Measurements from ENCODE around the gene HNF4A. TPM values are rescaled to one million over a fixed set of nuclear protein-coding genes. Genes with fewer than 3 reads are reported as not detected.

HNF4A gene
- total and polyA plus RNA-seq, 2 of the 13 experiments (the other 11 are each of a cell fraction or from before 2014, with no cell fraction given), result 80.9 to 169 TPM

- peak overlapping the region; percentile 45 for H3K9ac ChIP-seq (ENCODE audit: insufficient read depth, low read depth, low read length)
- H3K4me2 ChIP-seq (ENCODE audit: low read depth, low read length), result peak overlapping the region; percentile 72
- in situ Hi-C loops (cut with HindIII; ENCODE audit: extremely low pct_ligation_motif_present, low pct_unique_long_range_greater_than_20kb) (loop anchor here (5.0 kb wide), 1 partner anchor 69 kb away; no protein-coding TSS in a partner anchor), intact Hi-C loops (cut with micrococcal nuclease; ENCODE audit: unreplicated experiment) (loop anchor here (1.0 to 2.0 kb wide), 4 partner anchors 26 to 77 kb away; no protein-coding TSS in a partner anchor)
- BruUV-seq (replicated peaks), result no TSS peak
- H3K4me3 ChIP-seq (replicated peaks in 1 of 3; ENCODE audit: insufficient read depth in 1 of 3, low read depth in 2 of 3, low read length in 3 of 3), result peak overlapping the region; percentile 6 to 55 (median 18); a peak in 4 of 6 replicates
- H3K36me3 ChIP-seq (replicated peaks in 1 of 2; ENCODE audit: control insufficient read depth in 1 of 2, insufficient read depth in 2 of 2, low read length in 2 of 2), result no peaks in the 10 kb centered on the region
- peaks cover 69% of the 10 kb centered on the region for H3K4me1 ChIP-seq (ENCODE audit: insufficient read depth, low read length)
- peak overlapping the region; percentile 58 for H3K27ac ChIP-seq (ENCODE audit: extremely low read length, insufficient read depth, low read length)
- H2AFZ ChIP-seq (ENCODE audit: low read length), result peak overlapping the region; percentile 87
- FAIRE-seq, result no peak
- no peaks in the 10 kb centered on the region for H3K9me3 ChIP-seq (ENCODE audit: low read length)
- H3K79me2 ChIP-seq (ENCODE audit: insufficient read depth, low read length), result no peaks in the 10 kb centered on the region
- POLR2A ChIA-PET, result interaction anchor here (0.7 to 1.5 kb wide), 18 partner anchors 10 to 251 kb away, joined by 3 to 11 read pairs (median 4); partner anchors contain the start of genes FITM2, OSER1 and TTPAL
- no peaks in the 10 kb centered on the region for H3K27me3 ChIP-seq (ENCODE audit: control insufficient read depth in 1 of 2, insufficient read depth in 2 of 2, low read length in 2 of 2)
- H4K20me1 ChIP-seq (ENCODE audit: insufficient read depth, low read length), result no peaks in the 10 kb centered on the region
- peak; percentile 84 for DNase-seq (ENCODE audit: low spot score)
- WGBS (ENCODE audit: low lambda C conversion rate), result 5% methylated on average over 6 of the region's 6 CpGs
- peak; percentile 74 for ATAC-seq
- CTCF ChIA-PET (ENCODE audit: low intra/inter-chr PET ratio, low total read pairs), result interaction anchor here (0.6 to 2.6 kb wide), 11 partner anchors 10 to 246 kb away, joined by 3 to 29 read pairs (median 5); no protein-coding TSS in a partner anchor
- TF ChIP-seq CHD2 (IDR thresholded peaks at IDR 0.05; ENCODE audit: low read depth, low read length) (no peak), NFYC (CRISPR knock-in tag; IDR thresholded peaks at IDR 0.05) (no peak), THYN1 (CRISPR knock-in tag; IDR thresholded peaks at IDR 0.05; ENCODE audit: borderline replicate concordance, low read depth) (no peak), THAP9 (CRISPR knock-in tag; IDR thresholded peaks at IDR 0.05; ENCODE audit: borderline replicate concordance) (no peak), TCF7 (IDR thresholded peaks at IDR 0.05; ENCODE audit: low read depth) (peak; percentile 90), DR1 (CRISPR knock-in tag; IDR thresholded peaks at IDR 0.05) (no peak), KIAA2018 (CRISPR knock-in tag; IDR thresholded peaks at IDR 0.05; ENCODE audit: borderline replicate concordance) (no peak), RAD51 (IDR thresholded peaks at IDR 0.05; ENCODE audit: borderline replicate concordance) (no peak), TEAD3 (CRISPR knock-in tag; optimal IDR thresholded peaks at IDR 0.05; ENCODE audit: borderline replicate concordance) (peak; percentile 62), ZNF430 (CRISPR knock-in tag; IDR thresholded peaks at IDR 0.05) (0 out of 2 replicates have a peak, but pooled peaks have one; percentile 64), ZNF33B (CRISPR knock-in tag; IDR thresholded peaks at IDR 0.05) (0 out of 2 replicates have a peak, but pooled peaks have one; percentile 23), ZSCAN21 (CRISPR knock-in tag; IDR thresholded peaks at IDR 0.05; ENCODE audit: borderline replicate concordance) (no peak)
These were observed 105.8 kb downstream of the HNF4A start for GRCh38 chr20:44461142-44461802.
